IMR-90 (cell line): ENCODE measurements around the gene KRTAP5-5. TPM values are rescaled to one million over a fixed set of nuclear protein-coding genes. Genes with fewer than 3 reads are reported as not detected.

Experiments used
- ATAC-seq: fragments of 200-7000 bp; cut with Tn5 transposase; 2 replicates; pipeline ENCODE4 v1.9.1; 2020; ENCODE audit warnings: low read depth, mild to moderate bottlenecking, moderate library complexity
- BruUV-seq: library from RNA; stranded (reverse); fragments of 400-500 nt; replicated peaks from 2 replicates; lab custom pipeline; 2021; lab: Mats Ljungman, UMichigan
- CTCF ChIA-PET: fragments of 300-600 bp; formaldehyde crosslinking; extraction: SDS; loops from one replicate; lab custom pipeline; 2021; ENCODE audit warnings: antibody characterized with exemption; lab: Yijun Ruan, JAX
- POLR2A ChIA-PET: fragments of 300-600 bp; sonication (Branson Sonifier 250); formaldehyde crosslinking; loops from one replicate; lab custom pipeline; 2022; ENCODE audit warnings: antibody characterized with exemption; ENCODE audit not compliant: unreplicated experiment; lab: Charles Lee
- DNase-seq: peaks from one replicate; pipeline ENCODE4 v3.0.0; 2013
- H2AFZ ChIP-seq: replicated peaks from 2 replicates; pipeline ENCODE3; 2013; ENCODE audit warnings: low read length, mild to moderate bottlenecking; ENCODE audit not compliant: poor library complexity
- H2AK5ac ChIP-seq: 2 replicates; pipeline ENCODE4 v1.6.1; 2013; ENCODE audit warnings: low read depth, low read length, inconsistent platforms
- H2AK9ac ChIP-seq: replicated peaks from 2 replicates; pipeline ENCODE3; 2013; ENCODE audit warnings: mild to moderate bottlenecking, low read depth, low read length, moderate library complexity; ENCODE audit not compliant: poor library complexity
- H2BK120ac ChIP-seq: 2 replicates; pipeline ENCODE4 v1.6.1; 2013; ENCODE audit warnings: low read depth, low read length, inconsistent platforms
- H2BK15ac ChIP-seq: 3 replicates; pipeline ENCODE4 v1.6.1; 2013; ENCODE audit warnings: low read depth, low read length, inconsistent platforms
- H2BK20ac ChIP-seq: 2 replicates; pipeline ENCODE4 v1.6.1; 2013; ENCODE audit warnings: low read depth, mild to moderate bottlenecking, inconsistent platforms, low read length, moderate library complexity
- H2BK5ac ChIP-seq: 2 replicates; pipeline ENCODE4 v1.6.1; 2013; ENCODE audit warnings: mild to moderate bottlenecking, low read depth, low read length, inconsistent platforms; ENCODE audit not compliant: poor library complexity, severe bottlenecking
- H3K14ac ChIP-seq: replicated peaks from 2 replicates; pipeline ENCODE4 v1.6.1; 2013; ENCODE audit warnings: low read depth, low read length, inconsistent platforms
- H3K18ac ChIP-seq: 2 replicates; pipeline ENCODE4 v1.6.1; 2013; ENCODE audit warnings: low read depth, low read length, control low read depth
- H3K23ac ChIP-seq: 2 replicates; pipeline ENCODE4 v1.6.1; 2013; ENCODE audit warnings: low read depth, low read length, inconsistent platforms
- H3K27ac ChIP-seq: 2 replicates; pipeline ENCODE4 v1.5.1; 2013; ENCODE audit warnings: mild to moderate bottlenecking, control low read depth, low read length; ENCODE audit not compliant: insufficient read depth
- H3K27me3 ChIP-seq: 2 replicates; pipeline ENCODE4 v1.6.1; 2013; ENCODE audit warnings: low read length; ENCODE audit not compliant: control insufficient read depth, insufficient read depth
- H3K36me3 ChIP-seq: 2 replicates; pipeline ENCODE4 v1.6.1; 2013; ENCODE audit warnings: low read length, mixed read lengths; ENCODE audit not compliant: control insufficient read depth, insufficient read depth
- H3K4ac ChIP-seq: 2 replicates; pipeline ENCODE4 v1.6.1; 2013; ENCODE audit warnings: low read depth, low read length, inconsistent platforms
- H3K4me1 ChIP-seq: 2 replicates; pipeline ENCODE4 v1.6.1; 2013; ENCODE audit warnings: low read length, mixed read lengths; ENCODE audit not compliant: control insufficient read depth, insufficient read depth
- H3K4me2 ChIP-seq: 2 replicates; pipeline ENCODE4 v1.6.1; 2013; ENCODE audit warnings: low read depth, mild to moderate bottlenecking, control low read depth, low read length, moderate library complexity
- H3K4me3 ChIP-seq: 2 replicates; pipeline ENCODE4 v1.5.1; 2013; ENCODE audit warnings: low read depth, mild to moderate bottlenecking, control low read depth, low read length, moderate library complexity; ENCODE audit not compliant: insufficient read depth
- H3K56ac ChIP-seq: 2 replicates; pipeline ENCODE4 v1.6.1; 2013; ENCODE audit warnings: low read length, inconsistent platforms; ENCODE audit not compliant: insufficient read depth; ENCODE audit errors: extremely low read depth
- H3K79me1 ChIP-seq, 2 experiments: 2 replicates each; pipeline ENCODE4 v1.6.1; 2013; ENCODE audit warnings: low read length in 2 of 2, inconsistent platforms in 1 of 2, low read depth in 1 of 2
- H3K9ac ChIP-seq: 2 replicates; pipeline ENCODE4 v1.6.1; 2013; ENCODE audit warnings: low read depth, low read length, control low read depth
- H3K9me1 ChIP-seq: 2 replicates; pipeline ENCODE4 v1.6.1; 2013; ENCODE audit warnings: low read length, inconsistent platforms; ENCODE audit not compliant: insufficient read depth
- H3K9me3 ChIP-seq: 2 replicates; pipeline ENCODE4 v1.6.1; 2013; ENCODE audit warnings: low read length; ENCODE audit not compliant: control insufficient read depth, insufficient read depth
- H4K20me1 ChIP-seq: 2 replicates; pipeline ENCODE4 v1.6.1; 2013; ENCODE audit warnings: low read length, inconsistent platforms; ENCODE audit not compliant: insufficient read depth
- H4K5ac ChIP-seq: 2 replicates; pipeline ENCODE4 v1.6.1; 2013; ENCODE audit warnings: mild to moderate bottlenecking, low read depth, low read length, control low read depth
- H4K8ac ChIP-seq, 2 experiments: 2 replicates each; pipeline ENCODE4 v1.6.1; 2013; ENCODE audit warnings: low read depth in 2 of 2, low read length in 2 of 2, control low read depth in 1 of 2, inconsistent platforms in 1 of 2
- H4K91ac ChIP-seq: 2 replicates; pipeline ENCODE4 v1.6.1; 2013; ENCODE audit warnings: low read depth, low read length, inconsistent platforms; ENCODE audit not compliant: insufficient read depth
- BHLHE40 ChIP-seq: fragments of 150-350 bp; IDR thresholded peaks from 2 replicates; pipeline ENCODE4 v1.6.1; 2016; ENCODE audit warnings: mild to moderate bottlenecking, low read depth, low read length
- CEBPB ChIP-seq: IDR thresholded peaks from 2 replicates; pipeline ENCODE4 v1.6.1; 2012; ENCODE audit warnings: low read depth, low read length, improper control_type of control experiment
- CHD1 ChIP-seq: IDR thresholded peaks from 2 replicates; pipeline ENCODE4 v1.6.1; 2012; ENCODE audit warnings: low read depth, low read length, improper control_type of control experiment
- FOS ChIP-seq: fragments of 150-350 bp; IDR thresholded peaks from 2 replicates; pipeline ENCODE4 v1.6.1; 2016; ENCODE audit warnings: low read depth, low read length
- MAFK ChIP-seq: IDR thresholded peaks from 2 replicates; pipeline ENCODE4 v1.6.1; 2012; ENCODE audit warnings: low read depth, low read length, improper control_type of control experiment
- MAZ ChIP-seq: IDR thresholded peaks from 2 replicates; pipeline ENCODE4 v1.6.1; 2012; ENCODE audit warnings: low read depth, mild to moderate bottlenecking, low read length, improper control_type of control experiment, moderate library complexity, borderline replicate concordance
- MXI1 ChIP-seq: IDR thresholded peaks from 2 replicates; pipeline ENCODE4 v1.6.1; 2012; ENCODE audit warnings: low read depth, mild to moderate bottlenecking, low read length, moderate library complexity, borderline replicate concordance
- NFE2L2 ChIP-seq: fragments of 150-350 bp; IDR thresholded peaks from 2 replicates; pipeline ENCODE4 v1.6.1; 2016; ENCODE audit warnings: low read depth, mild to moderate bottlenecking, low read length
- POLR2A ChIP-seq: IDR thresholded peaks from 2 replicates; pipeline ENCODE4 v1.6.1; 2012; ENCODE audit warnings: mild to moderate bottlenecking, low read depth, low read length
- RAD21 ChIP-seq: IDR thresholded peaks from 2 replicates; pipeline ENCODE4 v1.6.1; 2012; ENCODE audit warnings: low read length, improper control_type of control experiment
- RCOR1 ChIP-seq: IDR thresholded peaks from 2 replicates; pipeline ENCODE4 v1.6.1; 2012; ENCODE audit warnings: mild to moderate bottlenecking, low read length, improper control_type of control experiment; ENCODE audit not compliant: insufficient replicate concordance
- RFX5 ChIP-seq: IDR thresholded peaks from 2 replicates; pipeline ENCODE4 v1.8.0; 2012; ENCODE audit warnings: low read depth, mild to moderate bottlenecking, low read length, moderate library complexity
- SMC3 ChIP-seq: fragments of 150-350 bp; IDR thresholded peaks from 2 replicates; pipeline ENCODE4 v1.6.1; 2016; ENCODE audit warnings: low read depth, mild to moderate bottlenecking, antibody characterized with exemption, low read length, moderate library complexity
- WGBS, 2 experiments: methylation state at CpG; one replicate each; pipeline versions ENCODE4 v1.1.5 to v1.1.7; 2013; ENCODE audit warnings: missing lambda C conversion rate in 2 of 2; ENCODE audit not compliant: insufficient read length in 1 of 2; ENCODE audit errors: extremely low coverage in 2 of 2; 5-methylcytosine and 5-hydroxymethylcytosine counted together
- dilution Hi-C: fragments of 300-500 bp; cut with HindIII; formaldehyde crosslinking; loops from one replicate; pipeline ENCODE4 v1.14.3; 2018; ENCODE audit warnings: low sequenced_read_pairs; ENCODE audit not compliant: unreplicated experiment
- in situ Hi-C: fragments of 300-500 bp; cut with MboI; formaldehyde crosslinking; loops from 3 replicates; pipeline ENCODE4 v1.14.3; 2019; ENCODE audit warnings: low sequenced_read_pairs, inconsistent platforms, mixed read lengths
- intact Hi-C: fragments of 100-400 bp; cut with micrococcal nuclease; formaldehyde crosslinking; loops from 2 replicates; pipeline ENCODE4 v1.10.0; 2022
- polyA plus RNA-seq, 3 experiments: library from polyadenylated mRNA; depleted of rRNA; stranded (reverse); fragments of >200 nt; gene quantifications; 2 replicates each; pipeline ENCODE4 v1.2.3, GENCODE V29; 2012; ENCODE audit warnings: low replicate concordance in 1 of 3
- total RNA-seq: library from RNA; depleted of rRNA; stranded (reverse); fragments of >200 nt; gene quantifications from 2 replicates; pipeline ENCODE4 v1.2.3, GENCODE V29; 2012
- TF ChIP-seq, protein P1 (sequence below): fragments of 150-350 bp; IDR thresholded peaks from 2 replicates; pipeline ENCODE4 v1.6.1; 2017; ENCODE audit warnings: mild to moderate bottlenecking, antibody characterized with exemption, low read length, low read depth
- TF ChIP-seq, protein P2 (sequence below): fragments of 150-350 bp; IDR thresholded peaks from 2 replicates; pipeline ENCODE4 v1.6.1; 2016; ENCODE audit warnings: low read depth, mild to moderate bottlenecking, low read length, moderate library complexity, borderline replicate concordance
- TF ChIP-seq, protein P3 (sequence below): conservative IDR thresholded peaks from 2 replicates; pipeline ENCODE4 v1.5.1; 2012; ENCODE audit warnings: mild to moderate bottlenecking, low read depth, low read length, improper control_type of control experiment

KRTAP5-5 gene
- total and polyA plus RNA-seq, 2 of the 4 experiments (the other 2 are of a cell fraction), result not detected

DNA sequence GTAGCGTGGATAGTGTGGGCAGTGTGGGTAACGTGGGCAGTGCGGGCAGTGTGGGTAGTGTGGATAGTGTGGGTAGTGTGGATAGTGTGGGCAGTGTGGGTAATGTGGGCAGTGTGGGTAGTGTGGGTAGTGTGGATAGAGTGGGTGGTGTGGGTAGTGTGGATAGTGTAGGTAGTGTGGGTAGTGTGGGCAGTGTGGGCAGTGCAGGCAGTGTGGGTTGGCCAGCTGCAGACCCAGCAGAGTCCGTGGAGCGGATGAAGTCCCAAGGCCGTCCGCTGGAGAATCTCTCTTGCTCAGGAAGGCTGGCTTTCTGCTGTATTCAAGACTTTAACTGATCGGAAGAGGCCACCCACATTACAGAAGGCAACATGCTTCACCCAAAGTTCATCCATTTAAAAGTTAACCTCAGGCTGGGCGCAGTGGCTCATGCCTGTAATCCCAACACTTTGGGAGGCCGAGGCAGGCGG, 41.4 kb downstream of the KRTAP5-5 start:
- Histone ChIP-seq H3K4me1 (no peaks in the 10 kb centered on the region), H3K27ac (no peak overlapping the region), H3K79me1 (no peaks in the 10 kb centered on the region), H4K5ac (no peak overlapping the region), H3K56ac (no peak overlapping the region), H3K9me3 (0 out of 2 replicates have a peak, but pooled peaks cover 2% of the 10 kb centered on the region), H2BK5ac (peak overlapping the region; percentile 55), H4K20me1 (no peaks in the 10 kb centered on the region), H3K9me1 (no peaks in the 10 kb centered on the region; the same call in 1 of the 2 replicates), H4K8ac (no peak overlapping the region), H3K9ac (no peak overlapping the region), H2BK15ac (no peak overlapping the region), H2AFZ (peak overlapping the region; percentile 32), H3K4me2 (no peak overlapping the region), H3K27me3 (peaks cover 59% of the 10 kb centered on the region), H3K36me3 (no peaks in the 10 kb centered on the region), H2BK120ac (no peak overlapping the region), H2AK9ac (peak overlapping the region; percentile 55), H3K14ac (no peak overlapping the region), H3K4ac (no peak overlapping the region), H3K18ac (no peak overlapping the region), H4K91ac (no peak overlapping the region), H3K23ac (no peak overlapping the region), H2BK20ac (no peak overlapping the region), H3K4me3 (no peak overlapping the region), H2AK5ac (no peak overlapping the region)
- ChIA-PET CTCF (no interaction called here), POLR2A (no interaction called here)
- DNase-seq (no peak), ATAC-seq (no peak)
- no peak for TF ChIP-seq POLR2A
- TF ChIP-seq CEBPB, result no peak
- TF ChIP-seq FOS, result no peak
- no peak for TF ChIP-seq RAD21
- no peak for TF ChIP-seq NFE2L2
- no peak for TF ChIP-seq CHD1
- no peak for TF ChIP-seq MXI1
- TF ChIP-seq, protein P1, sequence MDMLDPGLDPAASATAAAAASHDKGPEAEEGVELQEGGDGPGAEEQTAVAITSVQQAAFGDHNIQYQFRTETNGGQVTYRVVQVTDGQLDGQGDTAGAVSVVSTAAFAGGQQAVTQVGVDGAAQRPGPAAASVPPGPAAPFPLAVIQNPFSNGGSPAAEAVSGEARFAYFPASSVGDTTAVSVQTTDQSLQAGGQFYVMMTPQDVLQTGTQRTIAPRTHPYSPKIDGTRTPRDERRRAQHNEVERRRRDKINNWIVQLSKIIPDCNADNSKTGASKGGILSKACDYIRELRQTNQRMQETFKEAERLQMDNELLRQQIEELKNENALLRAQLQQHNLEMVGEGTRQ, result no peak
- TF ChIP-seq MAFK, result no peak
- TF ChIP-seq, protein P2, sequence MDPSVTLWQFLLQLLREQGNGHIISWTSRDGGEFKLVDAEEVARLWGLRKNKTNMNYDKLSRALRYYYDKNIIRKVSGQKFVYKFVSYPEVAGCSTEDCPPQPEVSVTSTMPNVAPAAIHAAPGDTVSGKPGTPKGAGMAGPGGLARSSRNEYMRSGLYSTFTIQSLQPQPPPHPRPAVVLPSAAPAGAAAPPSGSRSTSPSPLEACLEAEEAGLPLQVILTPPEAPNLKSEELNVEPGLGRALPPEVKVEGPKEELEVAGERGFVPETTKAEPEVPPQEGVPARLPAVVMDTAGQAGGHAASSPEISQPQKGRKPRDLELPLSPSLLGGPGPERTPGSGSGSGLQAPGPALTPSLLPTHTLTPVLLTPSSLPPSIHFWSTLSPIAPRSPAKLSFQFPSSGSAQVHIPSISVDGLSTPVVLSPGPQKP, result no peak
- no peak for TF ChIP-seq RCOR1
- no peak for TF ChIP-seq BHLHE40
- no peak for TF ChIP-seq RFX5
- TF ChIP-seq SMC3, result no peak
- TF ChIP-seq, protein P3, sequence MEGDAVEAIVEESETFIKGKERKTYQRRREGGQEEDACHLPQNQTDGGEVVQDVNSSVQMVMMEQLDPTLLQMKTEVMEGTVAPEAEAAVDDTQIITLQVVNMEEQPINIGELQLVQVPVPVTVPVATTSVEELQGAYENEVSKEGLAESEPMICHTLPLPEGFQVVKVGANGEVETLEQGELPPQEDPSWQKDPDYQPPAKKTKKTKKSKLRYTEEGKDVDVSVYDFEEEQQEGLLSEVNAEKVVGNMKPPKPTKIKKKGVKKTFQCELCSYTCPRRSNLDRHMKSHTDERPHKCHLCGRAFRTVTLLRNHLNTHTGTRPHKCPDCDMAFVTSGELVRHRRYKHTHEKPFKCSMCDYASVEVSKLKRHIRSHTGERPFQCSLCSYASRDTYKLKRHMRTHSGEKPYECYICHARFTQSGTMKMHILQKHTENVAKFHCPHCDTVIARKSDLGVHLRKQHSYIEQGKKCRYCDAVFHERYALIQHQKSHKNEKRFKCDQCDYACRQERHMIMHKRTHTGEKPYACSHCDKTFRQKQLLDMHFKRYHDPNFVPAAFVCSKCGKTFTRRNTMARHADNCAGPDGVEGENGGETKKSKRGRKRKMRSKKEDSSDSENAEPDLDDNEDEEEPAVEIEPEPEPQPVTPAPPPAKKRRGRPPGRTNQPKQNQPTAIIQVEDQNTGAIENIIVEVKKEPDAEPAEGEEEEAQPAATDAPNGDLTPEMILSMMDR, result no peak
- no peak for TF ChIP-seq MAZ
- dilution Hi-C loops (no loop called here), intact Hi-C loops (no loop called here), in situ Hi-C loops (no loop called here)
- no TSS peak for BruUV-seq
- 80% methylated on average over 3 of the region's 11 CpGs; no CpG with 5 or more reads in 1 of the 2 experiments for WGBS, 2 experiments
